ENCODE data around the gene KLHL26. TPM values are rescaled to one million over a fixed set of nuclear protein-coding genes. Genes with fewer than 3 reads are reported as not detected.
A peak's percentile ranks its signal among the peaks of the same experiment; 100 is the strongest.

KLHL26 gene
- total and polyA plus RNA-seq, 2 of the 4 experiments (the other 2 are of a cell fraction), result 2.2 to 4.7 TPM

GRCh38 chr19:18590273-18591272 is 46.3 kb upstream of the KLHL26 start:
- in situ Hi-C loops (cut with MboI; ENCODE audit: low sequenced_read_pairs) (no loop called here), dilution Hi-C loops (cut with HindIII; ENCODE audit: low sequenced_read_pairs, unreplicated experiment) (no loop called here), intact Hi-C loops (cut with micrococcal nuclease) (no loop called here)
- no peak overlapping the region for H3K27ac ChIP-seq (ENCODE audit: insufficient read depth, low read length)
- ATAC-seq (ENCODE audit: low read depth), result no peak
- peaks cover 4% of the 10 kb centered on the region for H3K36me3 ChIP-seq (ENCODE audit: control insufficient read depth, insufficient read depth, low read length)
- DNase-seq, result peak; percentile 57
- H2BK20ac ChIP-seq (ENCODE audit: low read depth, low read length), result no peak overlapping the region
- H3K9ac ChIP-seq (ENCODE audit: low read depth, low read length), result no peak overlapping the region
- peak overlapping the region; percentile 23 for H2AFZ ChIP-seq (replicated peaks; ENCODE audit: low read length, poor library complexity)
- no peak overlapping the region for H3K56ac ChIP-seq (ENCODE audit: extremely low read depth, insufficient read depth, low read length)
- no peak overlapping the region for H4K91ac ChIP-seq (ENCODE audit: insufficient read depth, low read depth, low read length)
- H4K5ac ChIP-seq (ENCODE audit: low read depth, low read length), result no peak overlapping the region
- TF ChIP-seq CTCF (conservative IDR thresholded peaks at IDR 0.05; ENCODE audit: low read depth, low read length) (peak; percentile 33), NFE2L2 (IDR thresholded peaks at IDR 0.05; ENCODE audit: low read depth, low read length) (no peak), FOS (IDR thresholded peaks at IDR 0.05; ENCODE audit: low read depth, low read length) (no peak), ELK1 (IDR thresholded peaks at IDR 0.05; ENCODE audit: borderline replicate concordance, low read depth, low read length) (no peak), SMC3 (IDR thresholded peaks at IDR 0.05; ENCODE audit: low read depth, low read length) (peak; percentile 37; the same call in 1 of the 2 replicates), RCOR1 (IDR thresholded peaks at IDR 0.05; ENCODE audit: insufficient replicate concordance, low read length) (no peak)
- H3K4me1 ChIP-seq (ENCODE audit: control insufficient read depth, insufficient read depth, low read length), result peaks cover 8% of the 10 kb centered on the region
- H3K4me2 ChIP-seq (ENCODE audit: low read depth, low read length), result no peak overlapping the region
- H3K79me1 ChIP-seq (ENCODE audit: low read depth in 1 of 2, low read length in 2 of 2), result peaks cover 6 to 20% of the 10 kb centered on the region in 2 experiments; a peak in 3 of 4 replicates
- no peaks in the 10 kb centered on the region for H3K9me3 ChIP-seq (ENCODE audit: control insufficient read depth, insufficient read depth, low read length)
- no peaks in the 10 kb centered on the region for H3K27me3 ChIP-seq (ENCODE audit: control insufficient read depth, insufficient read depth, low read length)
- no peak overlapping the region for H3K18ac ChIP-seq (ENCODE audit: low read depth, low read length)
- peak overlapping the region; percentile 76 for H2AK9ac ChIP-seq (replicated peaks; ENCODE audit: low read depth, low read length, poor library complexity)
- no TSS peak for BruUV-seq (replicated peaks)
- H3K14ac ChIP-seq (replicated peaks; ENCODE audit: low read depth, low read length), result no peak overlapping the region
- H4K20me1 ChIP-seq (ENCODE audit: insufficient read depth, low read length), result peaks cover 9% of the 10 kb centered on the region
- POLR2A ChIA-PET (ENCODE audit: unreplicated experiment), result interaction anchor here (0.5 kb wide), 1 partner anchor 101 kb away, joined by 5 read pairs; no protein-coding TSS in a partner anchor
- H2BK15ac ChIP-seq (ENCODE audit: low read depth, low read length), result no peak overlapping the region
- H4K8ac ChIP-seq (ENCODE audit: low read depth in 2 of 2, low read length in 2 of 2), result peak overlapping the region in 1 of 2 experiments; percentile 45; a peak in 1 of 4 replicates
- H2BK5ac ChIP-seq (ENCODE audit: low read depth, low read length, poor library complexity, severe bottlenecking), result no peak overlapping the region
- no peak overlapping the region; the same call in 1 of the 2 replicates for H2AK5ac ChIP-seq (ENCODE audit: low read depth, low read length)
- no peak overlapping the region for H3K4me3 ChIP-seq (ENCODE audit: insufficient read depth, low read depth, low read length)
- no peak overlapping the region for H2BK120ac ChIP-seq (ENCODE audit: low read depth, low read length)
- H3K4ac ChIP-seq (ENCODE audit: low read depth, low read length), result no peak overlapping the region
- no peak overlapping the region for H3K23ac ChIP-seq (ENCODE audit: low read depth, low read length)
- CTCF ChIA-PET, result interaction anchor here (0.6 to 1.1 kb wide), 2 partner anchors 252 to 256 kb away, joined by 3 to 4 read pairs; no protein-coding TSS in a partner anchor
- peaks cover 4% of the 10 kb centered on the region; the same call in 1 of the 2 replicates for H3K9me1 ChIP-seq (ENCODE audit: insufficient read depth, low read length)
- WGBS, 2 experiments (ENCODE audit: extremely low coverage in 2 of 2, insufficient read length in 1 of 2), result 62% methylated on average over 22 of the region's 40 CpGs; no CpG with 5 or more reads in 1 of the 2 experiments

Measured in IMR-90 (cell line).